GM21723 (cell line): ENCODE results near the gene PRIM1.
"Not testable (repeated sequence)": the region's sequence is repeated elsewhere in the genome, so short reads cannot be mapped to it uniquely, and the experiment has no call there.

Experiments used
- ATAC-seq: cut with Tn5 transposase; IDR thresholded peaks from one replicate; pipeline ENCODE4 v1.9.1; 2021; ENCODE audit warnings: mild to moderate bottlenecking, moderate library complexity; ENCODE audit not compliant: unreplicated experiment

PRIM1 gene

DNA sequence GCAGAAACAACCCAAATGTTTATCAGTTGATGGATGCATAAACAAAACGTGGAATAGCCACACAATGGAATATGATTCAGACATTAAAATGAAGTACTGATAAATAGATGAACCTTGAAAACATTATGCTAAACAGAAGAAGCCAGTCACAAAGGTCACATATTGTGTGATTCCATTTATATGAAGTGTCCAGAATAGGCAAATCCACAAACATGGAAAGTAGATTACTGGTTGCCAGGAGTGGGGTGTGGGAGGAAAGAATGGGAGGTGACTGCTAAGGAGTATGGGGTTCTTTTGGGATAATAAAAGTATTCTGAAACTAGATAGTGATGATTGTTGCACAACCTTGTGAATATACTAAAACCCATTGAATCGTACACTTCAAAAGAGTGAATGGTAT is 9.7 kb upstream of the PRIM1 start:
- no peak for ATAC-seq

- ATAC-seq = no peak
Measured at GRCh38 chr12:56760460-56760859, 8.3 kb upstream of the PRIM1 start.

- ATAC-seq = no peak
Measured at GRCh38 chr12:56759263-56759908, 7.3 kb upstream of the PRIM1 start.

GRCh38 chr12:56758728-56759262 is 6.7 kb upstream of the PRIM1 start:
- no peak for ATAC-seq

DNA sequence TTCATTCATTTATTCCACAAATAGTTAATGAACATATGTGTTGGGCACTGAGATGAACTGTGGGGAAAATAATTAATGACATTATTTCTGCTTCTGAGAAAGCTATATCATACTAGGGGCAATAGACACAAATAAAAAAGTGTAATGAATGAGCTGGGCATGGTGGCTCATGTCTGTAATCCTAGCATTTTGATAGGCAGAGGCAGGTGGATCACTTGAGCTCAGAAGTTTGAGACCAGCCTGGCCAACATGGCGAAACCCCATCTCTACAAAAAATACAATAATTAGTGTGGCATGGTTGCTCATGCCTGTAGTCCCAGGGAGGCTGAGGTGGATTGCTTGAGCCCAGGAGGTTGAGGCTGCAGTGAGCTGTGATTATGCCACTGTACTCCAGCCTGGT is 5.8 kb upstream of the PRIM1 start:
- not testable (repeated sequence) for ATAC-seq

DNA sequence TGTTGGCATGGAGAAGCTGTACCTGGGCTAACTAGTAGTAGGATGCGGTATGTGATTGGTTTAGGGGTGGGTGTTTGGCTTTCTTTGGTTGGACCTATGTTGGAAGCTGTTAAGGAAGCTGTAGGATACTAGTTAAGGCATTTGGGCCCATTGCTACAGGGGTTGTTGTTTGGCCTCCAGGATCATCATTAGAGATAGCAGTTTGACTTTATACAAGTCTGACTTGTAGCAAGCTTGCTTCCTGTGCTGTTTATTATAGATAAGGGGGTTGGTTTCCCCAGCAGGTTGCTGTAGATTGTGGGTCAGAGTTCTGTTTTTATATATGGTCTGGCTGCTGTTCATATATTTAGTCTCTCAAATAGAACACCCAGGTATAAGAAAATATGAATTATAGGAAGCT is 1.4 kb upstream of the PRIM1 start:
- ATAC-seq = no peak

DNA sequence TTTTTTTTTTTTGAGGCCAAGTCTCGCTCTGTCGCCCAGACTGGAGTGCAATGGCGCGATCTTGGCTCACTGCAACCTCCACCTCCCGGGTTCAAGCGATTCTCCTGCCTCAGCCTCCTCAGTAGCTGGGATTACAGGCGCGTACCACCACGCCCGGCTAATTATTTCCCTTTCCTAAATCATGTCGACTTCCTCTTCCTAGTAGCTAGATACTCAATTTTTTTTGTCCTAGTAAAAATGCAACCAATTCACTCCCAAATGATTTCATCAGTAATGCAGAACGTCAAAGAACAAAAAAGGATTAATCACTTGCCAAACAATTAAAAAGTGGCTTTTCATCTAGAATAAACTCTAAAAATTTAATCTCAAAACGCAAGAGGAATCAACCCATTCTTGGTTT is 1.5 kb downstream of the PRIM1 start:
- ATAC-seq = not testable (repeated sequence)

DNA sequence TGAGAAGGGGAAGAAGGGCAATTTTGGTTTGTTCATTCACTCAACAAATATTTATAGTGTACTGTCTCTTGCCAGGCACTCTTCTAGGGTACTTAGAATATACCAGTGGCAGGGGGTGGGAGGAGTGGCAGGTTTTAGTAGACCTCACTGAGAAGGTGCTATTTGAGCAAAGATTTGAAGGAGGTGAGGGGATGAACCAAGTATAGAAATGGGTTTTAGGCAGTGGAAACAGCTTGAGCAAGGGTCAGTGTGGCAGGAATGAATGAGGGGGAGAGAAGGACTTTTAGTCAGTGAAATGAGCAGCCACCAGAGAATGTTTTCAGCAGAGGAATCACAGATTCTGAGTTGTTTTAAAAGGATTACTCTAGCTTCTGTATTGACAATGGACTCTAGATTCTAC is 2.3 kb downstream of the PRIM1 start:
- no peak for ATAC-seq

DNA sequence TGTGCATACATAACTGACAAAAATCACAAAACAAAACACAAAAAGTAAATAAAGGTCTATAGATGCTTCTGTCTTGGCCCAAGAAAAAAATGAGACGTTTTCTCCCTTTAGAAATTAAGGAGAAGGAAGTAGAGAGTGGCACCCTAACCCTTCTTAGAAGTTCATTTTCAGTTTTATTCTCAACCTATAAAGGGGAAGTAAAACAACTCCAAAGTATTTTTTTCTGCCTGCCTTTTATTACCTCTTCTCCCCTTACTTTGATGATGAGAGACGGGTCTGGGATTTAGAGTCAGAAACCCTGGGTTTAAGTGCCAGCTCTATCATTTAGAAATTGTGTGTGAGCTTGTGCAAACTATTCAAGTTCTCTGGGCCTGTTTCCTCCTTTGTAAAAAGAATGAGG is 2.8 kb downstream of the PRIM1 start:
- no peak for ATAC-seq

GRCh38 chr12:56728139-56728861 is 23.8 kb downstream of the PRIM1 start:
- no peak for ATAC-seq

GRCh38 chr12:56726196-56726675 is 25.9 kb downstream of the PRIM1 start:
- ATAC-seq = not testable (repeated sequence)

GRCh38 chr12:56725723-56726102 is 26.4 kb downstream of the PRIM1 start:
- no peak for ATAC-seq

- peak; percentile 95 for ATAC-seq
Measured at GRCh38 chr12:56724972-56725722, 27.0 kb downstream of the PRIM1 start, which contains the start of gene NACA. NACA (minus strand) TSS chr12:56725299; CDS start chr12:56724521, 778 bp downstream.

GRCh38 chr12:56724701-56724971 is 27.5 kb downstream of the PRIM1 start:
- ATAC-seq = no peak

- no peak for ATAC-seq
Measured at GRCh38 chr12:56723889-56724700, 28.0 kb downstream of the PRIM1 start.

DNA sequence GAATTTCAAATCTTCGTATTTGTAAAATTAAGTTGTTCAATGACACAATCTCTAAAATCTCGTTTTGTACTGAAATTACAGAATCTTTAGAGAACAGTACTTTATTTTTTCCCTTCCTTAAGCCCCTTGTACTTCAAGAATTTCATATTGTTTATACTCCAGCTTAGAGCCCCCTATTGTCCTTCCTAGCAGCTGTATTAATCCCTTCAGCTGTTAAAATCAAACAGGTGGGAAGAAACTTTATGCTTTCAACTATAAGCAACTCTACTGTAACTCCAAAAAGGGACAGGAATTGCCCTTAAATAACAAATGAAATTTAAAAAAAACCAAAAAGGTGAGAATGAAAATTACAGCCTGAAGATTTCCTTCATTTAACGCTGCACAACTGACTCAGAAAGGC is 28.8 kb downstream of the PRIM1 start:
- no peak for ATAC-seq

GRCh38 chr12:56722832-56723231 is 29.3 kb downstream of the PRIM1 start:
- ATAC-seq = no peak

DNA sequence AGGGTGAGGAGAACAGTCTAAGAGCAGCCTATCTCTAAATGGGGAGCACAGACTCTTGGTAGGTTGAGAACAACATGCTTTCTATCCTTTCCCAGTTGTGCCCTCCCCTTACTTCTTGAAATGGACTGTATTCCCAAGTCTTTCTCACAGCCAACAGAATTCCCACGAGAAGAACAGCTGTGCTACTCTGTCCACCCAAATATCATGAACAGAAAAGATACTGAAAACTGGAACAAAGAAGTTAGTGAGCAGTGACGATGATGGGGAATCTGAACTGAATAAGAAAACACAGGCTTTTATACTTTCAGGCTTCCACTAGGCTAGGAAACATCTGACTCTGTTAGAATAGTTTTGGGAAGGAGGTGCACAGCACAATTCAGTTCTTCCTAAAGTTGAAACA is 30.4 kb downstream of the PRIM1 start:
- no peak for ATAC-seq

GRCh38 chr12:56721216-56721615 is 30.9 kb downstream of the PRIM1 start:
- no peak for ATAC-seq

- ATAC-seq = no peak
Measured at GRCh38 chr12:56720731-56721151, 31.4 kb downstream of the PRIM1 start.

DNA sequence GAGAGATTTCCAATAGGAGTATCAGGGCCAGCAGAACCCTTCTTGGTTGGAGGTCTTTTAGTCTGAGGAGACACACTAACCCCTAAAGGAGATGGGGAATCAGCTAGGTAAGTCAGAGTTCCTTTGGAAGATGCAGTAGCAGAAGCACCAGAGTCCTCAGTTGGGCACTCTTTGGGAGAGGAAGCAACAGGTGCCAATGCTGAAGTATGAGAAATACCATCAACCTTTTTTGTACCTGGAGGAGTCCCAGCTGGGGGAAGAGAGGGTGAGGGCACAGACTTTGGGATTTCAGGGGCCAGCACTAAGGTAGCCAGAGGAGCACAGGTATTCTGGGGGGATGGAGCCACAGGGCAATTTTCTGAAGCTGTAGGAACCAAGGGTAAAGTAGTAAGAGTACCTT is 33.1 kb downstream of the PRIM1 start:
- ATAC-seq = no peak
